ENCODE measurements around the gene RUNX2.

GRCh38 chr6:45513213-45513618 lies 185.1 kb downstream of the RUNX2 start:
- TF ChIP-seq CTCF (IDR thresholded peaks at IDR 0.05; ENCODE audit: low read length) (no peak), EZH2 (IDR thresholded peaks at IDR 0.05; ENCODE audit: borderline replicate concordance, low read length) (no peak)

Measured in OCI-LY1 (cell line).